ENCODE data around the gene UQCR11.

GRCh38 chr19:1648459-1648849, 43.2 kb upstream of the UQCR11 start:
- TF ChIP-seq CTCF (IDR thresholded peaks at IDR 0.05) (no peak), POLR2AphosphoS5 (IDR thresholded peaks at IDR 0.05) (no peak), POLR2A (IDR thresholded peaks at IDR 0.05) (no peak)

Measured in upper lobe of left lung (tissue), 4 donors.